EL (cell line): ENCODE data around the gene MED13.
A peak's percentile ranks its signal among the peaks of the same experiment; 100 is the strongest.
"Not testable (repeated sequence)": the region's sequence is repeated elsewhere in the genome, so short reads cannot be mapped to it uniquely, and the experiment has no call there.

Experiments used
- DNase-seq: peaks from one replicate; pipeline ENCODE4 v3.0.0-alpha.2; 2016

The MED13 gene

DNA sequence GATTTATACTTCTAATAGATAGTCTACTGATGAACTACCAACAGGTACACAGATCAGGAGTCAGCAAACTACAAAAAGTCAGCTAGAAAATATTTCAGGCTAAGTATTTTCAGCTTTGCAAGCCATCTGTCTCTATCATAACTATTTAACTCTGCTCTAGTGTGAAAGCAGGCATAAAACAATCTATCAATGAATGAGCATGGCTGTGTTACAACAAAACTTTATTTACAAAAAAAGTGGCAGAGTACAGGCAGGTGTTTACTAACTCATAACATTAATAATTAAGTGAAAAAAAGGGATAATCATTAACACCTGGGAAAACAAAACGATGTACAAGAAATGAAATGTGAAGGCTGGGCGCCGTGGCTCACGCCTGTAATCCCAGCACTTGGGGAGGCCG is 15.8 kb downstream of the MED13 start:
- DNase-seq, result no peak

DNA sequence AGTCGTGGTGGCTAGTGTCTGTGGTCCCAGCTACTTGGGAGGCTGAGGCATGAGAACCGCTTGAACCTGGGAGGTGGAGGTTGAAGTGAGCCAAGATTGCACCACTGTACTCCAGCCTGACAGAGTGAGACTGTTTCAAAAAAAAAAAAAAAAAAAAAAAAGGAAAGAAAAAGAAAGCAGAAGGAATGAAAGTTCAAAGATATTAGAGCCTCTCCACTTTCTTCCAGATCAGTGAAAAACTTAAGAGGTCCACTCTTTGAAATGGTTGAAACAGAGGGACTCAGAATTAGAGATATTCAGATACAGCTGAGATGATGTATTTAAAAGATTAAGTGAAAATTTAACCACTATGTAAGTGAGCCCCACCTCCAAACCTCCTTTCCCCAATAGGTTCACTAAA is 16.8 kb downstream of the MED13 start:
- DNase-seq, result no peak

- DNase-seq, result no peak
Measured at GRCh38 chr17:62045517-62045916, 19.6 kb downstream of the MED13 start.

- no peak for DNase-seq
Measured at GRCh38 chr17:62045109-62045508, 20.0 kb downstream of the MED13 start.

- no peak for DNase-seq
Measured at GRCh38 chr17:62043602-62044001, 21.5 kb downstream of the MED13 start.

DNA sequence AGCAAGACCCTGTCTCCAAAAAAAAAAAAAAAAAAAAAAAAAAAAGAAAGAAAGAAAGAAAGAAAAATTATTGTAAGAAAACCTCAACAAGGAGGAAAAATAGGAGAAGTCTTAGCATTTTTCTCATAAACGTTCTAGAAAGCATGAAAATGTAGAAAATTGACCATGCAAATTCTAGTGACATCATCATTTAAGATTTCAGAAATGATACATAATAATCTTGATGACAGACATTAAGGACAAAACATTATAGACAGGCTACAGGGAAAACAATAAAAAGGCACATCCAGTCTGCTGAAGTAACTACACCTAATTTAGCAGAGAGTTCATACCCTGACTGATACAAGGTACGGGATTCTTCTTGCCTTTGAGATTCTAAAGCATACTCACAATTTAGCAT is 21.9 kb downstream of the MED13 start:
- DNase-seq, result no peak

DNA sequence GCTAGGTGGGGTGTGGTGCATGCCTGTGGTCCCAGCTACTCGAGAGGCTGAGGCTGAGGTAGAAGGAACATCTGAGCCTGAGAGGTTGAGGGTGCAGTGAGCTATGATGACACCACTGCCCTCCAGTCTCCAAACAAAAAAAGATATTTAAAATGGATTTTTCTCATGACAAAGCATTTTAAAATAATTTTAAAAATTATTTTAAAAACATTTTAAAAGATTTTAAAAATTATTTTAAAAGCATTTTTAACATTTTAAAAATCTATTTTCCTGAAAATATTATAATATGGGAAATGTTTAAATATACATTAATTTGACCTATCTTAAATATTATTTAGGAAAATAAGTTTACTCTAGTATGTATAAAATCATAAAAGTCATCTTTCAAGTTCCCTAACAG is 26.8 kb downstream of the MED13 start:
- no peak for DNase-seq

GRCh38 chr17:62033317-62033716 is 31.8 kb downstream of the MED13 start:
- DNase-seq, result no peak

DNA sequence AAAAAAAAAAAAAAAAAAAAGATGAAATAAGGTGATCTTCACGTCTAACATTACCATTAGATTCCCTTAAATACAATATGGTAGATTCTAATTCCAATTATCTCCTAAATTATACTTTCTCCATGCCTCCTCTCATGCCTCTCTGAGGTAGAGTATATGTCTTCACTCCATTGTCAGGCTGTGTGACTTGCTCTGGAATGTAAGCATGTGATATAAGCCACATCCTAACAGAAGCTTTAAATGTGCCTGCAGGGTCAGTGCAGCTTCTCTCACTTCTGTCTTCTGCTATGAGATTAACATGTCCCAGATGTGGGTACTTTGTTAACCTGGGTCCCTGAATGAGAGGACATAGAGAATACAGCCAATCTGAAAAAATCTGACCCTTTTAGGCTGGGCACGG is 32.6 kb downstream of the MED13 start:
- DNase-seq, result no peak

GRCh38 chr17:62030264-62030663 is 34.8 kb downstream of the MED13 start:
- DNase-seq, result no peak

GRCh38 chr17:62024866-62025265 is 40.2 kb downstream of the MED13 start:
- DNase-seq, result peak; percentile 32

GRCh38 chr17:62017912-62018311 is 47.2 kb downstream of the MED13 start:
- DNase-seq, result peak; percentile 47

DNA sequence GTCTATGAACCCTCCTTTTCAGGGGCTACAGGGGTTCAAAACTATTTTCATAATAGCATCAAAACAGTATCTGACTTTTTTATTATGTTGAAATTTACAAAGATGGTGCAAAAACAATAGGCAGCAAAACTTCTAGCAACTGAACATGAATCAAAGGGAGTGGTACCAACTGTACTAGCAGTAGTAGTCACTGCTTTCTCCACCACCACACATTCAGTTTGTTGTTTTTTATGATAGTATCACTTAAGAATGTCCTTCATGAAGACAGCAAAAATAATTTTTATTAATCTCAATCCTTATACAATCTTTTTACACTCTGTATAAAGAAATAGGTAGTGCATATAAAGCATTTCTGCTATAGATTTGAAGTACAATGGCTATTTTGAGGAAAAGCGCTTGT is 47.6 kb downstream of the MED13 start:
- DNase-seq, result peak; percentile 59

- DNase-seq, result peak; percentile 14
Measured at GRCh38 chr17:62014526-62014925, 50.6 kb downstream of the MED13 start.

- DNase-seq, result no peak
Measured at GRCh38 chr17:62009220-62009619, 55.9 kb downstream of the MED13 start.

GRCh38 chr17:62008294-62008693 is 56.8 kb downstream of the MED13 start:
- no peak for DNase-seq

DNA sequence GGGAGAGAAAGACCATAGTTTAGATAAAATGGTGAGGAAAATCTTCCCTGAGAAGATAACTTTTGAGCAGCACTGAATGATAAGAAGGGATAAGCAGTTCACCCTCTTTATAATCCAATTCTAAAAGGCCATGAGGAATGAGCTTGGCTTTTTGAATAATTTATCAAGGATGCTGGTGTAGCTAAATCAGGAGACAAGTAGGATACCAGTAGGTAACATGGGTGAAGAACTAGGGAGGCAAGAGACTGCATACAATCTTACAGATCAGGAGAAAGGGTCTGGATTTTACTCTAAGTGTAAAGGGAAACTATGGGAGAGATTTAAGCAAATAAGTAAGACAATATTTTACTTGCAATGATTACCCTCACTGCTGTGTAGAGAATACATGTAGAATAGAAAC is 60.7 kb downstream of the MED13 start:
- DNase-seq, result no peak

GRCh38 chr17:62003141-62003540 is 61.9 kb downstream of the MED13 start:
- DNase-seq, result not testable (repeated sequence)

- no peak for DNase-seq
Measured at GRCh38 chr17:62001105-62001504, 64.0 kb downstream of the MED13 start.

DNA sequence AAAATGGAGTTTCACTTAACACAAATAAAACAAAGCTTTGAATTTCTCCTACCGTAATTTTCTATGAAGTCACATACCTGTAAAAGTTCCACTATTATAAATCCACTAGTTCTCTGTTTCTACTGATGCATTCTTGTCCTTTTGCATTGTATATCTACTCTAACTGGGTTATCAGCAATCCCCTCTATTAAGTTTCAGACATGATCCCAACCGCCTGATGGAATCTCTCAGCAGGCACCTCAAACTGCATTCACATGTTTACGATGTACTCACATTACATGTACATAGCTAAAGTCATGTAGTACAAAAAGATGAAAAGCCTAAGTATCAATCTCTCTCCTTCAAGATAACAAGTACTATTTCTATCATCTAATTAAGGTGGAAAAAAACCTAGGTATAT is 64.9 kb downstream of the MED13 start:
- DNase-seq, result no peak

- DNase-seq, result not testable (repeated sequence)
Measured at GRCh38 chr17:61998534-61998933, 66.5 kb downstream of the MED13 start.

DNA sequence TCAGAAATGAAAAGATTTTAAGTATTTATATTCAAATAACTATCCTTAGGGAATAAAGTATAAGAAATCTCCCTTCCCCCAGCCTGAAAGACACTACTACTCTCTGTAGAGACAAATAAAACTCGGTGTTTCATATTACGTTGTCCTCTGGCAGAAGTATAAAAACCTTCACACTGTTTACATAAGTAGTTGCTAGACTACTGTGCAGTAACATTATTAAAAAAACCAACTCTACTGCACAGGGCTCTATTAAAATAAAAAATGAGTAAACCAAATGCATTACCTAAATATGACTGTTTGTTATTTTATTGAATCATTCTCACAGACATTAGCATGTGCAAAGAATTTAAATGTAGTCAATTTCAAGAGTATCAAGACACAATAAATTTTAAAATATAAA is 67.4 kb downstream of the MED13 start:
- peak; percentile 44 for DNase-seq

- DNase-seq, result no peak
Measured at GRCh38 chr17:61996916-61997605, 68.0 kb downstream of the MED13 start.

- no peak for DNase-seq
Measured at GRCh38 chr17:61989509-61989908, 75.6 kb downstream of the MED13 start.

GRCh38 chr17:61986898-61987297 is 78.2 kb downstream of the MED13 start:
- DNase-seq, result no peak
